HEK293T (cell line): Measurements from ENCODE around the gene CDHR2.

Experiments used
- BHLHE40 ChIP-seq: fragments of 450-650 bp; IDR thresholded peaks from 2 replicates; pipeline ENCODE4 v1.6.1; 2016; ENCODE audit warnings: mild to moderate bottlenecking, moderate library complexity, borderline replicate concordance
- CTBP1 ChIP-seq: fragments of 450-650 bp; IDR thresholded peaks from 2 replicates; pipeline ENCODE4 v1.6.1; 2016; ENCODE audit warnings: borderline replicate concordance
- FOXA1 ChIP-seq: fragments of 450-650 bp; IDR thresholded peaks from 2 replicates; pipeline ENCODE4 v1.6.1; 2016; ENCODE audit warnings: mild to moderate bottlenecking
- FOXM1 ChIP-seq: fragments of 450-650 bp; IDR thresholded peaks from 2 replicates; pipeline ENCODE4 v1.6.1; 2017; ENCODE audit warnings: mild to moderate bottlenecking, borderline replicate concordance
- SP1 ChIP-seq: fragments of 450-650 bp; IDR thresholded peaks from 2 replicates; pipeline ENCODE4 v1.6.1; 2017
- SUZ12 ChIP-seq: fragments of 450-650 bp; IDR thresholded peaks from 2 replicates; pipeline ENCODE4 v1.6.1; 2016; ENCODE audit warnings: mild to moderate bottlenecking
- TARDBP ChIP-seq: fragments of 450-650 bp; IDR thresholded peaks from 2 replicates; pipeline ENCODE4 v1.6.1; 2016

DNA sequence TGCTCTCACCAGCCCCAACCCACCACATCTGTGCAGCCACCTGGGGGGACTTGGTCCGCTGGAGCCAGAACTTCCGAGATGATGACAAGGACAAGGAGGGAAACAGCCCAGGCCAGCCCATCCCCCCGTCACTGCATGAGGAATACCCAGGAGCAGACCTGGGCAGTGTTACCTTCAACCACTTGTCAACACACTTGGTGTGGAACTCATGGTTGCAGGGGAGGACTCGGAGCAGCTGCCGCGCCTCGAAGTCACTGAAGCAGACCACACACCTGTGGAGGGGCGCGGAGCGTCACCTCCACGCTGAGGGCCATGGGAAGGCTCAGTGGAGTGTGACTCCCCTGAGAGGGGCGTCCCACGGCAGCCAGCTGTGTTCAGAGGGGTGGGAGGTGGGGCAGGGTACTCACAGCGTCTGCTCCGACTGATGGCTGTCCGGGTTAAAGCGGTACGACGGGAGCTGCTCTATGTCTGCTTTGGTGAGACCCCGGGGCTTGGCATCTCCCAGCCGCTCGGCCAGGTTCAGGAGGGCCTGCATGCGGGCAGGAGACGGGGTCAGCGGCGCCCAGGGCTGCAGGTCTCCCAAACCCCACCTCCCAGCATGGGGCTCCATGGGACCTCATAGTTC is 19.9 kb upstream of the CDHR2 start:
- no peak for TF ChIP-seq TARDBP
- no peak for TF ChIP-seq SUZ12
- TF ChIP-seq CTBP1, result no peak
- TF ChIP-seq SP1, result no peak
- no peak for TF ChIP-seq BHLHE40
- no peak for TF ChIP-seq FOXM1
- no peak for TF ChIP-seq FOXA1
